DOHH2 (cell line): ENCODE measurements around the gene DOCK8.

ENCODE experiments used
- H3F3A ChIP-seq: fragments of 200-600 bp; sonication (generic), shearing (Covaris generic); 2 replicates; pipeline ENCODE4 v1.6.0; 2016; ENCODE audit warnings: antibody characterized with exemption, mild to moderate bottlenecking; ENCODE audit not compliant: control insufficient read depth, insufficient read depth
- H3K27ac ChIP-seq: fragments of 200-600 bp; sonication (generic); 2 replicates; pipeline ENCODE4 v1.5.1; 2014; ENCODE audit warnings: low read depth, mild to moderate bottlenecking, low read length, moderate library complexity
- H3K27me3 ChIP-seq: fragments of 200-600 bp; sonication (generic); 2 replicates; pipeline ENCODE4 v1.6.1; 2014; ENCODE audit warnings: mild to moderate bottlenecking, low read length, mixed read lengths; ENCODE audit not compliant: control insufficient read depth
- H3K36me3 ChIP-seq: fragments of 200-600 bp; sonication (generic); 2 replicates; pipeline ENCODE4 v1.6.1; 2014; ENCODE audit warnings: mild to moderate bottlenecking, low read length, moderate library complexity, mixed read lengths; ENCODE audit not compliant: control insufficient read depth
- H3K4me1 ChIP-seq: fragments of 200-600 bp; sonication (generic); 2 replicates; pipeline ENCODE4 v1.6.1; 2014; ENCODE audit warnings: mild to moderate bottlenecking, low read length, mixed read lengths; ENCODE audit not compliant: control insufficient read depth
- H3K4me2 ChIP-seq: fragments of 200-600 bp; sonication (generic); 2 replicates; pipeline ENCODE4 v1.6.0; 2014; ENCODE audit warnings: mild to moderate bottlenecking, low read length, moderate library complexity
- H3K4me3 ChIP-seq: fragments of 200-600 bp; sonication (generic); 2 replicates; pipeline ENCODE4 v1.5.1; 2014; ENCODE audit warnings: mild to moderate bottlenecking, low read length, mixed read lengths
- H3K79me2 ChIP-seq: fragments of 200-600 bp; sonication (generic); 2 replicates; pipeline ENCODE4 v1.6.1; 2014; ENCODE audit warnings: mild to moderate bottlenecking, low read length, mixed read lengths; ENCODE audit not compliant: control insufficient read depth
- H3K9me2 ChIP-seq: fragments of 200-600 bp; sonication (generic); replicated peaks from 2 replicates; pipeline ENCODE4 v1.6.1; 2014; ENCODE audit warnings: mild to moderate bottlenecking, low read length, mixed read lengths; ENCODE audit not compliant: control insufficient read depth
- H3K9me3 ChIP-seq: fragments of 200-600 bp; sonication (generic); 2 replicates; pipeline ENCODE4 v1.6.1; 2014; ENCODE audit warnings: antibody characterized with exemption, low read length, mixed read lengths; ENCODE audit not compliant: control insufficient read depth, insufficient read depth
- H4K20me1 ChIP-seq: fragments of 200-600 bp; sonication (generic); 2 replicates; pipeline ENCODE4 v1.6.0; 2014; ENCODE audit warnings: low read depth, mild to moderate bottlenecking, antibody characterized with exemption, low read length, moderate library complexity; ENCODE audit not compliant: control insufficient read depth, insufficient read depth
- CTCF ChIP-seq: fragments of 200-600 bp; sonication (generic); IDR thresholded peaks from one replicate; pipeline ENCODE4 v1.5.1; 2014; ENCODE audit warnings: antibody characterized with exemption, mild to moderate bottlenecking, low read depth, low read length; ENCODE audit not compliant: poor library complexity, severe bottlenecking
- EZH2phosphoT487 ChIP-seq: fragments of 200-600 bp; sonication (generic); IDR thresholded peaks from 2 replicates; pipeline ENCODE4 v1.6.1; 2017; ENCODE audit warnings: borderline replicate concordance, mild to moderate bottlenecking, antibody characterized with exemption, low read length, moderate library complexity, mixed read lengths

The DOCK8 gene

GRCh38 chr9:341634-342421 lies 127.2 kb downstream of the DOCK8 start:
- no peaks in the 10 kb centered on the region for H3K79me2 ChIP-seq
- no peaks in the 10 kb centered on the region for H3K27me3 ChIP-seq
- TF ChIP-seq CTCF (no peak), EZH2phosphoT487 (no peak)
- H3K36me3 ChIP-seq, result peaks cover 52% of the 10 kb centered on the region
- no peaks in the 10 kb centered on the region for H3K9me2 ChIP-seq
- H3K4me3 ChIP-seq, result no peak overlapping the region
- H3F3A ChIP-seq, result no peaks in the 10 kb centered on the region
- H3K9me3 ChIP-seq, result no peaks in the 10 kb centered on the region
- H3K27ac ChIP-seq, result no peak overlapping the region
- H3K4me2 ChIP-seq, result no peak overlapping the region
- H4K20me1 ChIP-seq, result no peaks in the 10 kb centered on the region
- H3K4me1 ChIP-seq, result no peaks in the 10 kb centered on the region

GRCh38 chr9:343773-344172 lies 129.1 kb downstream of the DOCK8 start:
- no peak overlapping the region for H3K4me2 ChIP-seq
- H3F3A ChIP-seq, result no peaks in the 10 kb centered on the region
- no peak for TF ChIP-seq CTCF
- TF ChIP-seq EZH2phosphoT487, result no peak
- no peaks in the 10 kb centered on the region for H3K9me2 ChIP-seq
- H3K27me3 ChIP-seq, result no peaks in the 10 kb centered on the region
- H3K27ac ChIP-seq, result no peak overlapping the region
- H3K79me2 ChIP-seq, result no peaks in the 10 kb centered on the region
- peaks cover 43% of the 10 kb centered on the region for H3K36me3 ChIP-seq
- no peaks in the 10 kb centered on the region for H3K4me1 ChIP-seq
- no peaks in the 10 kb centered on the region for H4K20me1 ChIP-seq
- H3K9me3 ChIP-seq, result no peaks in the 10 kb centered on the region
- H3K4me3 ChIP-seq, result no peak overlapping the region

GRCh38 chr9:346111-346571 lies 131.5 kb downstream of the DOCK8 start:
- H3K36me3 ChIP-seq, result peaks cover 44% of the 10 kb centered on the region
- no peaks in the 10 kb centered on the region for H3K9me3 ChIP-seq
- H4K20me1 ChIP-seq, result no peaks in the 10 kb centered on the region
- no peak overlapping the region for H3K27ac ChIP-seq
- H3K79me2 ChIP-seq, result no peaks in the 10 kb centered on the region
- H3K27me3 ChIP-seq, result no peaks in the 10 kb centered on the region
- no peaks in the 10 kb centered on the region for H3F3A ChIP-seq
- TF ChIP-seq EZH2phosphoT487, result no peak
- TF ChIP-seq CTCF, result no peak
- H3K4me3 ChIP-seq, result no peak overlapping the region
- H3K4me2 ChIP-seq, result no peak overlapping the region
- H3K9me2 ChIP-seq, result no peaks in the 10 kb centered on the region
- H3K4me1 ChIP-seq, result no peaks in the 10 kb centered on the region
